Measurements from ENCODE around the gene RIPK4. TPM values are rescaled to one million over a fixed set of nuclear protein-coding genes. Genes with fewer than 3 reads are reported as not detected.

Gene RIPK4
- total and polyA plus RNA-seq, 7 donors, result 0.01 TPM; not detected in 6

DNA sequence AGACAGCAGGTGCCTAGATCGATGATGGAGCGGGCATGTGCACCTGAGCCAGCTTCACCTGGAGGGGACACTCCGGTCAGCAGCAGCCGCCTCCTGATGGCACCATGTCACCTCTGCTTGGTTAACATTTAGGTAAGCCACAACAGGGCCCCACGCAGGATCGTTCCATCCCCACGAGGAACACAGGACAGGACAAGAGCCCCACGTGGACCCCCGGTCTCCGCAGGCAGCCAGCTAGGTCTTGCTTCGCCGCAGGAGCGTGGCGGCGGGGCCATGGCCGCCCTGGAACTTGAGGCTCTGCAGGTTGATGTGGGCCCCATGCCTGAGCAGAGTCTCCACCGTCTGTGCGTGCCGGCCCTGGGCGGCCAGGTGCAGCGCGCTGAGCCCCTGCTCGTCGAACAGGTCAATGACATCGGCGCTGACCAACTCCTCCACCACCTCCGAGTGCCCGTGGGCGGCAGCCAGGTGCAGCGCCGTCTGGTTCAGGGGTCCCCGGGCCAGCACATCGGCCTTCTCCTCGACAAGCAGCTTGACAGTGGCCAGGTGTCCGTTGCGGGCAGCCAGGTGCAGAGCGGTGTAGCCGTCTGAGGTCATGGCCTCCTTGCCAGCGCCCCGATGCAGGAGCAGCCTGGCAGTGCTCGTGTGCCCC, 26.1 kb downstream of the RIPK4 start:
- Histone ChIP-seq H3K4me1 (no peaks in the 10 kb centered on the region), H3K4me3 (no peak overlapping the region), H3K36me3 (ENCODE audit: insufficient read depth in 1 of 2, low read depth in 1 of 2) (no peaks in the 10 kb centered on the region), H3K27ac (no peak overlapping the region), H3K9me3 (no peaks in the 10 kb centered on the region), H3K27me3 (ENCODE audit: insufficient read depth in 3 of 3, low read length in 2 of 3) (peaks cover 0 to 19% (median 8%) of the 10 kb centered on the region in 3 donors)
- 91 to 93% (median 92%) methylated on average over 39 to 41 of the region's 41 CpGs for WGBS, 3 donors
- DNase-seq (peak in 1 of 2 donors; percentile 32), ATAC-seq (no peak)
- intact Hi-C loops (cut with DNase I), result no loop called here
- TF ChIP-seq, protein P1, sequence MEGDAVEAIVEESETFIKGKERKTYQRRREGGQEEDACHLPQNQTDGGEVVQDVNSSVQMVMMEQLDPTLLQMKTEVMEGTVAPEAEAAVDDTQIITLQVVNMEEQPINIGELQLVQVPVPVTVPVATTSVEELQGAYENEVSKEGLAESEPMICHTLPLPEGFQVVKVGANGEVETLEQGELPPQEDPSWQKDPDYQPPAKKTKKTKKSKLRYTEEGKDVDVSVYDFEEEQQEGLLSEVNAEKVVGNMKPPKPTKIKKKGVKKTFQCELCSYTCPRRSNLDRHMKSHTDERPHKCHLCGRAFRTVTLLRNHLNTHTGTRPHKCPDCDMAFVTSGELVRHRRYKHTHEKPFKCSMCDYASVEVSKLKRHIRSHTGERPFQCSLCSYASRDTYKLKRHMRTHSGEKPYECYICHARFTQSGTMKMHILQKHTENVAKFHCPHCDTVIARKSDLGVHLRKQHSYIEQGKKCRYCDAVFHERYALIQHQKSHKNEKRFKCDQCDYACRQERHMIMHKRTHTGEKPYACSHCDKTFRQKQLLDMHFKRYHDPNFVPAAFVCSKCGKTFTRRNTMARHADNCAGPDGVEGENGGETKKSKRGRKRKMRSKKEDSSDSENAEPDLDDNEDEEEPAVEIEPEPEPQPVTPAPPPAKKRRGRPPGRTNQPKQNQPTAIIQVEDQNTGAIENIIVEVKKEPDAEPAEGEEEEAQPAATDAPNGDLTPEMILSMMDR (IDR thresholded peaks at IDR 0.05), result no peak

DNA sequence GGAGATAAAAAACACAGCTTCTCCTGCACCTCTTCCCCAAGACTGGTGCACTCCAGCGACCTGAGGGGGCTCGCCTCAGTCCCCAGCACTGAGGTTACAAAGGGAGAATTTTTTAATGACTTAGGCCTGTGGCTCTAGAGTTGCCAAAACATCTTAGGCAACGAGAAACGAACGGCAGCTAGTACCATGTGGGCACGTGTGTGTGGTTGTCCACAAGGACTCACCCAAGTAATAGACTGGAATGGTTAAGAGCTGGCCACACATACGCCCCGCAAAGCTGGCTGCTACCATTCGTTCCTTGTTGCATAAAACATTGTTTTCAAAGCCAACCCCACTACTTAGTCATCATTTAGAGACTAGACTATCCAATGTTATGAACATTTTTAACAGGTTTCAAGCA, 26.9 kb downstream of the RIPK4 start:
- WGBS, 3 donors, result 75 to 84% (median 77%) methylated on average over 9 of the region's 9 CpGs
- intact Hi-C loops (cut with DNase I), result no loop called here

DNA sequence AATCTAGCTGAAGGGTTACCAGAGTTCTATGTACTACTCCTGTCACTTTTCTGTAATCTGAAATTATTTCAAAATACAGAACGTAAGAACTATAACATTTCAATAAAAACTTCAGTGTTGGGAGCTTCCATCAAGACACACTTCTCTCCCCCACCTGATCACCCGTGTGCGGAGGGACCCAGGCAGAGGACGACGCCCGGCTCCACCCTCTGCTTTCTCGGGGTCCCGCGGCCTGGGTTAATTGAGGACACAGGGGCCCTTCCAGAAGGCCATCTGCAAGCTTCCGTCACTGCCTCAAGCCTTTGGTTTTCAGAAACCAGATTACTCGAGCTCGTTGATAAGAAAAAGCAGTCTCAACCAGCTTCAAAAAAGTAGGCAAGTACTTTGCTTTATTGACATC, 27.8 kb downstream of the RIPK4 start:
- peak in 1 of 2 donors; percentile 13 for DNase-seq
- no peaks in the 10 kb centered on the region for H3K9me3 ChIP-seq
- no peaks in the 10 kb centered on the region for H3K4me1 ChIP-seq
- no peak for ATAC-seq
- intact Hi-C loops (cut with DNase I), result no loop called here
- TF ChIP-seq, protein P1 (IDR thresholded peaks at IDR 0.05), result no peak
- H3K4me3 ChIP-seq, result no peak overlapping the region
- no peaks in the 10 kb centered on the region for H3K36me3 ChIP-seq (ENCODE audit: insufficient read depth in 1 of 2, low read depth in 1 of 2)
- peaks cover 0 to 10% (median 8%) of the 10 kb centered on the region in 3 donors for H3K27me3 ChIP-seq (ENCODE audit: insufficient read depth in 3 of 3, low read length in 2 of 3)
- no peak overlapping the region for H3K27ac ChIP-seq
- WGBS, 3 donors, result 91 to 92% (median 92%) methylated on average over 12 of the region's 12 CpGs

More for the DNA sequence above, 26.9 kb downstream of the RIPK4 start:
- no peaks in the 10 kb centered on the region for H3K4me1 ChIP-seq
- ATAC-seq, result no peak
- no peaks in the 10 kb centered on the region for H3K9me3 ChIP-seq
- H3K27ac ChIP-seq, result no peak overlapping the region
- peak in 1 of 2 donors; percentile 7 for DNase-seq
- no peak overlapping the region for H3K4me3 ChIP-seq
- peaks cover 0 to 18% (median 8%) of the 10 kb centered on the region in 3 donors for H3K27me3 ChIP-seq (ENCODE audit: insufficient read depth in 3 of 3, low read length in 2 of 3)
- H3K36me3 ChIP-seq (ENCODE audit: insufficient read depth in 1 of 2, low read depth in 1 of 2), result no peaks in the 10 kb centered on the region
- TF ChIP-seq, protein P1 (IDR thresholded peaks at IDR 0.05), result no peak

DNA sequence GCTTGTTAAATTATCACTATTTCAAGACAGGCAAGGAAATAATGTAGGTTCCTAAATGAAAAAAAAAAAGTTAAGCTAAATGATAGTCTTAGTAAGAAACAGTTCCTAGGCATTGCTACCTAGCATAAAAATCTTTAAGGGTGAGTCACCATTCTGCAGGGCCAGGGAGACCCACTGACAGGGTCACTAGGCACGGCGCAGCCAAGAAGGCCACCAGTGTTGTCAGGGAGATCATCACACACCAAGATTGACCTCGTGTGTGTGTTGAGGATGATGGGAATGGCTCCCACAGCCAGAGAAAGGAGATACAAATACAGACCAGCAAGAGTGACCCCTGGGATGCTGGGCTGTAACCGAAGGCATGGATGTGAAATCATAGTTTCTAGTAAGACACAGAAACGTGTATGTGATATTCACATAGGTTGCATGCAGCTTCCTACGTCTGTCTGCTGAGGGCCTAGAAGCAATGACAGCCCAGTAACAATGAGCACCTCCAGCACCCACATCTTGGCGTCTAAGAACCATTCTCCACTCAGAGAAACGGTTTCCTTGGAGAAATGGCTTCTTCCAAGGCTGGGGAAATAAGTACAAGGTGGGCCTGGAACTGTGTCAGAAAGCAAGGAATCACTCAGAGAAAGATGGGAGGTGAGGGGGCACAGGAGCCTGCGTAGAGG, 29.1 kb downstream of the RIPK4 start:
- peaks cover 0 to 5% (median 0%) of the 10 kb centered on the region in 3 donors for H3K27me3 ChIP-seq (ENCODE audit: insufficient read depth in 3 of 3, low read length in 2 of 3)
- no peaks in the 10 kb centered on the region for H3K4me1 ChIP-seq
- no peak overlapping the region for H3K27ac ChIP-seq
- WGBS, 3 donors, result 85 to 87% (median 86%) methylated on average over 9 of the region's 9 CpGs
- ATAC-seq (no peak), DNase-seq (peak in 1 of 2 donors; percentile 7)
- no peak overlapping the region for H3K4me3 ChIP-seq
- TF ChIP-seq, protein P1 (IDR thresholded peaks at IDR 0.05), result no peak
- intact Hi-C loops (cut with DNase I), result no loop called here
- no peaks in the 10 kb centered on the region for H3K9me3 ChIP-seq
- no peaks in the 10 kb centered on the region for H3K36me3 ChIP-seq (ENCODE audit: insufficient read depth in 1 of 2, low read depth in 1 of 2)

Measured in psoas muscle (tissue), 8 donors.